Activated CD8-positive, alpha-beta memory T cell treated with anti-CD3 and anti-CD28 coated beads for 36 hours (primary cell): Measurements from ENCODE around the gene ISCA2. TPM values are rescaled to one million over a fixed set of nuclear protein-coding genes. Genes with fewer than 3 reads are reported as not detected.
"Not testable (repeated sequence)": the region's sequence is repeated elsewhere in the genome, so short reads cannot be mapped to it uniquely, and the experiment has no call there.

Source experiments
- CTCF ChIA-PET: fragments of 350-600 bp; sonication (Branson Sonifier 250); formaldehyde crosslinking; loops from one replicate; lab custom pipeline; 2021; ENCODE audit warnings: antibody characterized with exemption; lab: Charles Lee
- POLR2A ChIA-PET: fragments of 350-600 bp; sonication (Branson Sonifier 250); formaldehyde crosslinking; loops from one replicate; lab custom pipeline; 2021; ENCODE audit warnings: antibody characterized with exemption; lab: Charles Lee
- total RNA-seq, 2 experiments: library from RNA; stranded (reverse); gene quantifications; one replicate each; pipeline ENCODE4 v1.2.3, GENCODE V29; 2021

The ISCA2 gene
- total RNA-seq, 2 experiments from 2014 or later, result 27.6 to 28.2 TPM

DNA sequence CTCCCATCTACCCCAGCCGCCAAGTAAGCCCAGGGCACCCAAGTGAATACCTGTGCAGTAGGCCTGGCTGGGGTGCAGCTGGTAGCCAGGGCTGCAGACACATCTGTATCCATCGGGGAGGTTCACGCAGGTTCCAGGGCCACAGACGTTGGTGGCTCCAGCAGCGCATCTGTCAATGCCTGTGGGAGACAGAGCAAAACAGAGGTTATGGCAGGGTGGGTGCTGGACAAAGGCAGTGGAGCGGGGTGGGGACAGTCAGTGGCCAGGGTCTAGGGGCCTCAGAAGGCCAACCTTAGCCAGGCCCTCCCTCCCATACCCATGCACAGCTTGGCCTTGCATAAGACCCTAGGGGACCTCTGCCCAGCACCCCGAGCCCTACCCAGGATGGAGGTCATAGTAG is 29.2 kb downstream of the ISCA2 start:
- ChIA-PET POLR2A (no interaction called here), CTCF (no interaction called here)

DNA sequence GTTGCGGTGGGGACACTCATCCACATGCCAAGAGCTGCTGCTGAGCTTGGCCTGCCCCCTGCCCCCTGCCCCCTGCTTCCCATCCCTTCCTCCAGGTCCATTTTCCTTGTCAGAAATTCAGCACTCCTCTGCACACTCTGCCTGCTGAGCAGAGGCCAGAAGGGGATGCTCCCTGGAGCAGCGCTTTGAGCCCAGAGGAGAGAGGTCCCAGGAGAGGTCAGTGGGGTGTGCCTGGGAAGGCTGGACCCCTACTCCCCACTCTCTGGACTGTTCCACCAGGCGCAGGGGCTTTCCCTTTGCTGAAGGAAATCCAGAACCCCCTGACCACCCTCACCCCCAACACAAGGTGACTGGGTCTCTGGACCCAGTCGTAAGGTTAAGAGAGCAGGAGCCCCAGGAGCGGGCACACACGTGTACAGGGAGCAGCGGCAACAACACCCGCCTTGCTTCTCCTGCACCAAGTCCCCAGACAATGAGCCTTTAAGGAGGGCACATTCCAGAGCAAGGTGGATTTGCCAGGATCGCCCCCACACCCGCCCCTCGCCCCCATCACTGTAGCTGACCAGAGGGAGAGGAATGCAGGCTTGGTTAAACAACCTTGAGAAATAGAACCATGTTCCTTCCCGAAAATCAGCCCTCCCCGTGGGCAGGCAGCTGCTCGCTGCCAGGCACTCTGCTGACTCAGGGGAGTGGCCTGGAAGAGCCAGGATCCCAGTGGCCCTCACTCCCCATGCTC is 30.7 kb downstream of the ISCA2 start:
- CTCF ChIA-PET, result no interaction called here
- POLR2A ChIA-PET, result no interaction called here

DNA sequence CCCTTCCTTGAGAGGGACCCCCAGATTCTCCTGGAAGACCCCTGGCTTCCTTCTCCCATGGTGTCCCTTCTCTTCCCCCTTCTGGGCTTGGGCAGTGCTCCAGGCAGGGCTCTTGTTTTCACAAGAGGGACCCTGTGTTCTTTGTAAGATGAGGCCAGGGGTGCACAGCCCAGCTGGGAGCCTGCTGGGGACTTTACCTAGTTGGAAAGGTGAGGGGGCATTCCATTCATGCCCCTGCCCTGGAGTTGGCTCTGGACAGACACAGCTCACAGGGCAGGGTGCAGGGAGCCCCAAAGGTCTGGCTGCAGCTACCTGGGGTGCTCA is 31.2 kb downstream of the ISCA2 start:
- CTCF ChIA-PET, result no interaction called here
- POLR2A ChIA-PET, result no interaction called here

DNA sequence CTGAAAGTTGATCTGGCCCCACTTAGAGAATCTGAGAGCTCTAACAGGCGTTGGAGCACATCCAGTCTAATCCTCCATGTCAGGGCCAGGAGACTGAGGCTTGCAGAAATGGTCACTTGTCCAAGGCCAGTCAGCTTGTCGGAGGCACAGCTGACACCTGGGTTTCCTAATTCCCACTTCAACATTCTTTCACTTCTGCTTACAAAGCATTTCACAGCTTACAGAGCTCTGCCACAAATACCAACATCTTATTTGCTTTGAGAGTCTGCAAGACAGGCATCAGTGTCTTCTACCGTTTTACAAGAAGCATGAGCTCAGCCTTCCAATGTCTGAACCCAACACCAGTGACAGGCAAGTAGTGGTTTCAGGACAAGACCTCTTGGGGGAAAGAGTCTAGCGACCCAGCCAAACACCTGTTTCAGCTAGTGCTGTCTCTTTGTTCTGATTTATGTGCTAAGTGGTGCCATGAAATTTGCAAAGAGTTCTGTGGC is 31.8 kb downstream of the ISCA2 start:
- CTCF ChIA-PET, result no interaction called here
- POLR2A ChIA-PET, result no interaction called here

DNA sequence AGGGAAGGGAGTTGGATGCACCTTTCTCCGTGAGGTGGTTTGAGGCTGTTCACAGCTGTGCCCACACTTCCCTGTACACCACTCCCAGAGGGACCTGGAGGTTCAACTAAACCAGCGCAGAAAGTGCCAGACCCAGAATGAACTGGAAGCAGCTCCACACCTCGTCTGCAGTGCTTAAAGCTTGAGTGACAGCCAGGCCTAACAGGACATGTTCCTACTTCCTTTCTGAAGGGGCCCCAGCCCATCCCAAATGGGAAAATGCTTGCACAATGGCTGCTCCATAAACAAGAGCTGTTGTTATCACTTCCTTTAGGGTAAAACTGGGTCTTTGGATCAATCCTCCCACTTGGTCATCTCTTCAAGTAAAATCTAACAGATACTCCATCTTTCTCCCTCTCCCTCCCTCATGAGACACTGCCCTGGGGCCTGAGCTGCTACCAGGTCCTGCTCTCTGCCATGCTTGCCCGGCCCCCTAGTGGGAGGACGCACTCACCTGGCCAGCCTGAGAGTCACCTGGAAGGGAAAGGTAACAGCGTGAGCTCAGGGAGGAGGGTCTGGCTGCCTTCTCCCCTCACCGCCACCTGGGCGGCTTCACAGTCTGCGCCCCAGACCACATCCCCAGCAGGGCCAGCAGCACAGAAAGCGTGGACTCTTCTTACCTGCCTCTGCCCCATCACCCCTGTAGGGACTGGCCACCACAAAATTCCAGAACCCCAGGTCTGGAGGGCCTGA is 33.5 kb downstream of the ISCA2 start:
- POLR2A ChIA-PET, result no interaction called here
- CTCF ChIA-PET, result no interaction called here

DNA sequence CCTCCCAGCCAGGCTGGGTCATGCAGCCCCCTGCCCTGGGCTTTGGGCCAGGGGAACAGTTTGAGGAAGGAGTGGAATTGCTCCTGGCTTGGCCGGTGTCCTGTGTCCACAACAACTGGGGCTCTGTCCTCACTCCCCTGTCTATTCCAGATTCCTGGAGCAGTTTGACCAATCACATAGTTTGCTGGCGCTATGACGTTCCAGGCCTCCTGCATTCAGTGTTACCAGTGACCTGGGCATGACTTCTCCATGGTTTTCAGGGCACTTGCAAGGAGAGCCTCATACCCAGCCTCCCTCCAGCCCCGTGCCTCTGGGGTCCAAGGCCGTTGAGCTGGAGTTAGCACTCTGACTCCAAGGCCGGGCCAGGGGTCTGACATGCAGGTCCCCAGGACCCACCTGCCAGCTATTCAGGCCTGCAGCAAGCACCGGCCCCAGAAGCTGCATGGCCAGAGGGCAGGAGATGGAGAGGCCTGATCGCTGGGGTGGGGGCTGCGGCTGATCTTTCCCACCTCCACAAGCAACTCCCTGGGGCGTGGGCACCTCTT is 34.2 kb downstream of the ISCA2 start:
- ChIA-PET POLR2A (no interaction called here), CTCF (no interaction called here)

DNA sequence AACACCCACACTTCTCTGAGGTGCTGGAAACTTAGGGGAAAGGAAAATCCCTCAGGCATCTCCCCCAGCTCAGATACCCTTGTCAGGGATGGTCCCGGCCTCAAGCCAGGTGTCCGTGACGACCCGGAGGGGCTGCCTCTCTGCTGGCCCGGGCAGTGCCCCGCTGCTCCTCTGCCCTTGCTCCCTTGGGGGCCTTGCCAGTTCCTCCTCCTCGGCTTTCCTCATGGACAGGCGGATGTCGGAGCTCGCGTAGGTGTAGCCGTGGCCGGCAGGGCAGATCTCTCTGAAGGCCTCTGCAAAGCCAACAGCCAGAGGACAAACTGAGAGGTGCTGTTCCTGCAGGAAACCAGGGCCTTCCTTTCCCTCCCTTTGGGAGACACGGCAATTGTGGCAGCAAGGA is 34.8 kb downstream of the ISCA2 start:
- ChIA-PET POLR2A (no interaction called here), CTCF (no interaction called here)

DNA sequence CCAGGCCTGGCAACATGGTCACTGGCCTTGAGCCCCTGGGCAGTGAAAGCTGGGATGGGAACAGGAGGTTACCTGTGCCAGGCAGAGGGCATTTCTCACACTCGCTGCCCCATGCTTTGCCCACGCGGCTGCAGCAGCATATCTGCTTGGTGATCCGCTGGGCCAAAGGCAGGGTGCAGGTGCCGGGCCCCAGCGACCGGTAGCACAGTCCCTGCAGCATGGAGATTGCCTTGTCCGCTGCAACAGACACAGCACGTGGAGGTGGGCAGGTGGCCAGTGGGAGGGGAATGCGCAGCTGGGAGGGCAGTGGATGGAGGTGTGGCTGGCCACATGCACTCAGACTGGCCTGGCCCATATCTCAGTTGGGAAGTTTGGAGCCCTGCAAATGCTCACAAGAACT is 35.3 kb downstream of the ISCA2 start:
- CTCF ChIA-PET, result no interaction called here
- POLR2A ChIA-PET, result no interaction called here

DNA sequence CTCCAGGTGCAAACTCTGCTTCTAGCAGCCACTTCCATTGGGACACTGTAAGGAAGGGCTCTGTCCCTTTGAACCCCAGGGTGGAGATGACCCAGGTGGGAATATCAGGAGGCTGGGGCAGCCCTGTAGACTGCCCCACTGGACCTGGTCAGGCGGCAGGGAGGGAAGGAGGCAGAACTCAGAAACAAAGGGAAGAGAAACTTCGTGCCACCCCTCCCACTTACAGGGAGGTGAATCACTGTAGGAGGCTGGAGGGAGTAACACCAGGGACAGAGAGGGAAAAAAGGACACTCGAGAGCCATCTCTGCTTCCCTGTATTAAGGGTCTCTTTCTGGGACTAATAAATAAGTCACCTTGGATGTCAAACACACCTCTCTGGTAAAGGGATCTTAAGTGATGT is 37.4 kb downstream of the ISCA2 start:
- ChIA-PET CTCF (no interaction called here), POLR2A (no interaction called here)

DNA sequence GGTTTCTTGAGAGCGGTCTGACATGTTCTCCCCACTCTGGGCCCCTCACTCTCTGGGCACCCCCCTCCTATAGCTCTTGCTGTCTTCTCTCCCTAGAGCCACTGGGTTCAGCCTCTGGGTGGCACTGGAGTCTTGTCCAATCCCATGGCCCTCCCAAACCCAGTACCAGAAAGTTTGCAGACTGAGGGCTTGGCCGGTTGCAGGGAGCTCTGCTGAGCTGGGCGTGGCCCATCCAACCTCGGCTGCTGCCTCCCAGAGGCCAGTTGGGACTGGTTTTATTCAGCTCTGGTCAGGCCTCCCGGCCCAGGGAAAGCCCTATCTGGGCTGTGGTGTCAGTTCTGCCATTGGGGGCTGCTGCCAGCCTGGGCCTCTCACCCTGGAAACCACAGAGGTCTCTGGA is 37.9 kb downstream of the ISCA2 start:
- ChIA-PET CTCF (no interaction called here), POLR2A (no interaction called here)

DNA sequence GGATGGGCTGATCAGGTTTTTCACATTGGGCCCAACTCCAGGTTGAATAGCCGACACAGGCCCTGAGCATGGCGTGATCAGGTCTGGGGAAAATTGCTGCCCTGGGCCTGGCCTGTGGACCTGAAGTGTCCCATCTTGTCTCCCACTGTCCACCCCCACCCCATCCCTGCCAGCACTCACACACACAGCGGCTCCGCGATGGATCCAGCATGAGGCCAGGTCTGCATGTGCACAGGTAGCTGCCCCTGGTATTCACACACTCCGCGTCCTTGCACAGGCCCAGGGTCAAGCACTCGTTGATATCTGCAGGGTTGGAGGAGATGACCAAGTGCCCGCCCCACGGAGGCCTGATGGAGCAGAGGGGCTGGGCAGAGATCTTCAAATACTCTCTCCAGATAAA is 38.7 kb downstream of the ISCA2 start:
- CTCF ChIA-PET, result no interaction called here

DNA sequence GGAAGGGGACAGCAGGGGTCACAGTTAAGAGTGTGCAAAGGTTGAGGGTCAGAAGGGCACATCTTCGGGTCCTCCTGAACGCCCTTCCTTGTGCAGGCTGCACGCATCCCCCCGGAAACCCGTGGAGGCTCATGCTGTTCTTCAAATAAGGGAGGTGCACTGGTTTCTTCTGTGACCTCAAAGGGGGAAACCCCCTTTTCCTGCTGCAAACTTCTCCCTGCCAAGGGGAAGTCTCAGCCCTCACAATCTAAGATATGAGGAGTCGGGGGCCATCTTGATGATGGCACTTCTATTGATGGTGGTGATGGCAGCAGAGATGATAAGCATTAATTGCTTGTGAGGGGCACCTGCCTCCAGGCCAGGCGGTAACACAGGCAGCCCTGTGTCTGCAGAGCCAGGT is 40.0 kb downstream of the ISCA2 start:
- ChIA-PET POLR2A (no interaction called here), CTCF (no interaction called here)

More for the DNA sequence above, 38.7 kb downstream of the ISCA2 start:
- POLR2A ChIA-PET, result no interaction called here

DNA sequence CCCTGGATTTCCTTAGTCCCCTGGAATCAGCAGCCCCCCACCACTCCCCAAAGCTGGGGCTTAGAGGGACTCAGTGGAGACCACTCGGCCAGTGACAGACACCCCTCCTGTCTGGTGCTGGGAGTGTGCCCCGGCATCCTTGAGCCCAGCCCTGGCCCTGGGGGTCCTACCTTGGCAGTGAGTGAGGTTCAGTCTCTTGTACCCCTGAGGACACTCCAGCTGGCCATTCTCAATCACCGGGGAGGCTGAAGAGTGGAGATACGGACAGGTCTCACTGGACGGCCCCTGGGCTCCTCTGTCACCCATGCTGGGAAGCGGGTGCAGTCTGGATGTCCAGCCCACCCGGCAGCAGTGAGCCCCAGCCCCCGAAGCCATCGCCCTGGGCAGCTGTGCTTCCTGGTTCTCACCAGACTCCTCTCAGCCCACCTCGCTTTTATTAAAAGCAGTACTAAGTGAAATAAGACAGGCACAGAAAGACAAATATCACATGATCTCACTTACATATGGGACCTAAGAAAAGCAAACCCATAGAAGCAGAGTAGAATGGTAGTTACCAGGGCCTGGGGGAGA is 42.3 kb downstream of the ISCA2 start:
- ChIA-PET POLR2A (no interaction called here), CTCF (interaction anchor here (1.2 kb wide), 1 partner anchor 74 kb away, joined by 3 read pairs; no protein-coding TSS in a partner anchor)

DNA sequence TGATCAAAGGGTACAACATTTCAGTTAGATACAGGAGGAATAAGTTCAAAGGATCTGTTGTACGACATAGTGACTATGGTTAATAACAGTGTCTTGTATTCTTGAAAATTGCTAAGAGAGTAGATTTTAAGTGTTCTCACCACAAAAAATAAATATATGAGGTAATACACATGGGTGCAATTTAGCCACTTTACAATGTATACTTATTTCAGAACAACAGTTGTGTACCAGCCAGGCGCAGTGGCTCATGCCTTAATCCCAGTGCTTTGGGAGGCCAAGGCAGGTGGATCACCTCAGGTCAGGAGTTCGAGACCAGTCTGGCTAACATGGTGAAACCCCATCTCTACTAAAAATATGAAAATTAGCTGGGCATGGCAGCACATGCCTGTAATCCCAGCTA is 42.8 kb downstream of the ISCA2 start:
- CTCF ChIA-PET, result interaction anchor here (1.2 kb wide), 1 partner anchor 74 kb away, joined by 3 read pairs; no protein-coding TSS in a partner anchor
- POLR2A ChIA-PET, result not testable (repeated sequence)

DNA sequence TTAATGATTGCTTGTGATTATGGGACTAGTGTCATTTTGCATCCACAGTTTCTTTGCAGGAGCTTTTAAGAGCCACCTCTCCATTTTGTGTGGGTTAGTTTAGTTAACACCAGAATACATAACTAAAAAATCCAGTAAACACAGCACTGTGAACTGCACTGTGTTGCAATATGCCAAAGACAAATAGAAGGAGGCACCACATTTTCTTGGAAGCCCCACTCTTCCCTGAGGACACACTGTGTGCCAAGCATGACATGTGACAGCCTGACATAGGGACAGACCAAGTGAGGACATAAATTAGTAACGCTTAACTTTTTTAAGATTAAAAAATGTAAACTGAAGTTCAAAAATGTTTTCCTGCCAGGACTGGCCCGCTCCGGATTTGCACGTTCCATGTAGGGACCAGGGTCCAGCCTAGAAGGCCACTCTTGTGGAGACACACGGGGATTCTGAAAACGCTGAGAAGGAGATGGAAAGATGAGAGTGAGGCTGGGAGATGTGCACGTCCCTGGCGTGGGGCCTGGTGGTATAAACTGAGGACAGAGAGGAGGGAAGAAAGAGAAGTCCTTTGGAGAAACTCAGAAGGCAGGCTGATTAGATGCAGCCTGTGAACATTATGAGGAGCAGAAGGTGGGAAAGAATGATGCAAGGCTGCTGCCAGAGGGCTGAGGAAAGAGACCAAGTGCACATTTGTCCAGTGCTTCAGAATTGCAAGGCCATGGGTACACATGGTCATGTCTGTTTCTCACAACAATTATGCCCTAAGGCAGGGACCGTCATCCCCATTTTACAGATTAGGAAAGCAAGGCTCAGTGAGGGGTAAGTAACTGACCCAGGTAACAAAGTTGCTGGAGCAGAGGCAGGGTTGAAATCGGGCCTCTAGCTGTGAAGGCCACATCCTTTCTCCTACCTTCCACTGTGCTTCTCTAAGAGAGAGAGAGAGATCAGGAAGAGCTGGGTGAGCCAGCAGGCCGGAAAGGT is 45.1 kb downstream of the ISCA2 start:
- POLR2A ChIA-PET, result no interaction called here
- CTCF ChIA-PET, result no interaction called here

DNA sequence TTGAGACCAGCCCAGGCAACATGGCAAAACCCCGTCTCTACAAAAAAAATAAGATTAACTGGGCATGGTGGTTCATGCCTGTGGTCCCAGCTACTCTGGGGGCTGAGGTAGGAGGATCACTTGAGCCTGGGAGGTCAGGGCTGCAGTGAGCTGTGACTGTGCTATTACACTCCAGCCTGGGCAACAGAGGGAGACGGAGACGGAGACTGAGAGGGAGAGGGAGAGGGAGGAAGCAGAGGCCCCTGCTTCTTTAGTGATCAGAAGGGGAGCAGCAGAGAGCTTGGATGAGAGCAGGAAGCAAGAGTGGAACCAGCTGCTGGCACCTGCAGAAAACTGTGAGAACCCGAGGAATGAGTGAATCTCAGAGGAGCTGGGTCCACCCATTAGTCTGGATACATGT is 45.9 kb downstream of the ISCA2 start:
- POLR2A ChIA-PET, result no interaction called here
- CTCF ChIA-PET, result no interaction called here

DNA sequence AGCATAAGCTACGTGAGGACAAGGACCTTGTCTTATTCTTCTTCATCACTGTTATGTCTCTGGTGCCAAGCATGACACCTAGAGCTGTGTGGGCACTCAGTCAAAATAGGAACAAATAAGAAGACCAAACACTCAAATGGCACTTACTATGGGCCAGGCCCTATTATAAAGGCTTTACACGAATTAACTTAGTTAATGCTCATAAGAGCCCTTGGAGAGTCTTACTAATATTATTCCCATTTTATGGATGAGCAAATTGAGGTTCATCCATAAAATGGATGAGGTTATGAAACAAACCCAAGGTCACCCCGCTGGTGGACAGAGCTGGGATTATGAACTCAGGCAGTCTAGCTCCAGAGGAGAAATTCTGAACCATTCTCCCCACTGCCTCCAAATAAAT is 47.7 kb downstream of the ISCA2 start:
- POLR2A ChIA-PET, result no interaction called here
- CTCF ChIA-PET, result interaction anchor here (0.6 kb wide), 1 partner anchor 342 kb away, joined by 3 read pairs; no protein-coding TSS in a partner anchor

DNA sequence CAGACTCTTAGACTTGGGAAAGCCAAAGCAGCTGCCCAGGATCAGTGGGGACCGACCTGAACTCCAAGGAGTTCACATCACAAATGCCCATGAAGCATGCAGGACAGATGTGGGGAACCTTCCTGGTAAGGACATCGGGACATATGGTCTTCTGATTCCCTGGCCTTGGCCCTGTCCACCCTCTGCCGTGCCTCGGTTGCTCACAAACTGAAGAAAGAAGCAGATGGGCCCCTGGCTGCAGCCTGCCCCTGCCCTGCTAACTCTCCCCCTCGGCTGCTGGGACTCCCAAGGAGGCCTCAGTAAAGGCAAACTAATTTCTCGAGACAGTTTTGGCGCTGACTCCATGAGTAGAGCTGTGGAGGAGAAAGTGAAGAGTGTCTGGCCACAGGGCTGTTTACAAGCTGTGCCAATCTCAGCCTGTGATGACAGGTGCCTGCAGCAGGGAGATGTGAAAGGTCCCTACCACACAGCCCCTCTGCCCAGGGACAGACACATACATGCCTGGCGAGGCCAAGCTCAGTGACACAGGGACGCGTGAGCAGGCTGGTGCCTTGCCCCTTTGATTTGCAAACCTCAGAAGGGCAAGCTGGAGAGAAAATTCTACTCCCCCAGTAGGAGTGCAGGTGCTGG is 48.6 kb downstream of the ISCA2 start:
- ChIA-PET POLR2A (no interaction called here), CTCF (no interaction called here)
